G401 (cell line): ENCODE measurements around the gene RBBP6. TPM values are rescaled to one million over a fixed set of nuclear protein-coding genes. Genes with fewer than 3 reads are reported as not detected.
"Not testable (repeated sequence)": the region's sequence is repeated elsewhere in the genome, so short reads cannot be mapped to it uniquely, and the experiment has no call there.

Experiments used
- DNase-seq: peaks from one replicate; pipeline ENCODE4 v3.0.0-alpha.2; 2015; ENCODE audit warnings: low spot score
- in situ Hi-C: cut with HindIII; loops from 2 replicates; pipeline ENCODE4 v1.10.0; 2016; ENCODE audit warnings: low sequenced_read_pairs, mixed read lengths
- total RNA-seq: library from RNA; depleted of rRNA; stranded (reverse); fragments of >200 nt; shearing (Covaris generic); gene quantifications from 2 replicates; pipeline ENCODE4 v1.2.3, GENCODE V29; 2014; rRNA removed

The RBBP6 gene
- total RNA-seq: 9.0 and 26.5 TPM in 2 replicates

- DNase-seq: peak; percentile 97
- in situ Hi-C loops: no loop called here
Observed at GRCh38 chr16:24539295-24539849, at the start of gene RBBP6. Gene RBBP6 (plus strand): TSS chr16:24539566. CDS start chr16:24540627, 1,061 bp downstream.

GRCh38 chr16:24490866-24491265 is 48.5 kb upstream of the RBBP6 start:
- DNase-seq: no peak
- in situ Hi-C loops: no loop called here

GRCh38 chr16:24491731-24492130 is 47.6 kb upstream of the RBBP6 start:
- no peak for DNase-seq
- in situ Hi-C loops: no loop called here

- DNase-seq: no peak
- in situ Hi-C loops: no loop called here
Observed at GRCh38 chr16:24493821-24494220, 45.5 kb upstream of the RBBP6 start.

- DNase-seq, in situ Hi-C loops: not testable (repeated sequence)
Observed at GRCh38 chr16:24495207-24495606, 44.2 kb upstream of the RBBP6 start.

GRCh38 chr16:24497440-24497839 is 41.9 kb upstream of the RBBP6 start:
- in situ Hi-C loops: no loop called here
- no peak for DNase-seq

GRCh38 chr16:24499193-24499814 is 40.1 kb upstream of the RBBP6 start:
- in situ Hi-C loops: no loop called here
- no peak for DNase-seq

- DNase-seq: peak; percentile 85
- in situ Hi-C loops: no loop called here
Observed at GRCh38 chr16:24504472-24505345, 34.7 kb upstream of the RBBP6 start.

- in situ Hi-C loops: no loop called here
- DNase-seq: no peak
Observed at GRCh38 chr16:24505959-24506358, 33.4 kb upstream of the RBBP6 start.

- in situ Hi-C loops: no loop called here
- DNase-seq: no peak
Observed at GRCh38 chr16:24507959-24508480, 31.3 kb upstream of the RBBP6 start.

- peak; percentile 19 for DNase-seq
- in situ Hi-C loops: no loop called here
Observed at GRCh38 chr16:24508614-24509013, 30.8 kb upstream of the RBBP6 start.

- no peak for DNase-seq
Observed at GRCh38 chr16:24509536-24509935, 29.8 kb upstream of the RBBP6 start.

GRCh38 chr16:24511174-24511573 is 28.2 kb upstream of the RBBP6 start:
- in situ Hi-C loops: no loop called here
- DNase-seq: no peak

More at GRCh38 chr16:24509536-24509935, 29.8 kb upstream of the RBBP6 start:
- in situ Hi-C loops: no loop called here

- in situ Hi-C loops: no loop called here
- peak; percentile 86 for DNase-seq
Observed at GRCh38 chr16:24511792-24512191, 27.6 kb upstream of the RBBP6 start.

GRCh38 chr16:24514096-24514495 is 25.3 kb upstream of the RBBP6 start:
- in situ Hi-C loops: no loop called here
- peak; percentile 99 for DNase-seq

- in situ Hi-C loops: no loop called here
- DNase-seq: peak; percentile 76
Observed at GRCh38 chr16:24515186-24515585, 24.2 kb upstream of the RBBP6 start.

- in situ Hi-C loops: no loop called here
- peak; percentile 92 for DNase-seq
Observed at GRCh38 chr16:24516900-24517669, 22.3 kb upstream of the RBBP6 start.

GRCh38 chr16:24518498-24518897 is 20.9 kb upstream of the RBBP6 start:
- in situ Hi-C loops: no loop called here
- DNase-seq: no peak

GRCh38 chr16:24520983-24521382 is 18.4 kb upstream of the RBBP6 start:
- no peak for DNase-seq
- in situ Hi-C loops: no loop called here
